Motor neuron (in vitro differentiated cells): ENCODE data around the gene TEC. TPM values are rescaled to one million over a fixed set of nuclear protein-coding genes. Genes with fewer than 3 reads are reported as not detected.
A peak's percentile ranks its signal among the peaks of the same experiment; 100 is the strongest.
"Not testable (repeated sequence)": the region's sequence is repeated elsewhere in the genome, so short reads cannot be mapped to it uniquely, and the experiment has no call there.

Experiments
- ATAC-seq, 8 experiments: fragments of 200-7000 bp; cut with Tn5 transposase; replicated peaks in 6 of 8; 2 replicates each; pipeline ENCODE4 v1.8.0; 2021; ENCODE audit warnings: mild to moderate bottlenecking in 8 of 8, moderate library complexity in 8 of 8
- H3K27ac ChIP-seq, 2 donors: fragments of 250-450 bp; sonication (Bioruptor Pico); 2 replicates each; pipeline ENCODE4 v1.9.0; 2021; ENCODE audit warnings: antibody characterized with exemption in 2 of 2, mild to moderate bottlenecking in 2 of 2, moderate library complexity in 1 of 2
- H3K4me1 ChIP-seq, 2 donors: fragments of 250-450 bp; sonication (Bioruptor Pico); replicated peaks in 1 of 2; 2 replicates each; pipeline ENCODE4 v1.6.1; 2021; ENCODE audit warnings: antibody characterized with exemption in 2 of 2, mild to moderate bottlenecking in 2 of 2, moderate library complexity in 1 of 2
- H3K4me3 ChIP-seq, 5 donors: fragments of 250-450 bp; sonication (Bioruptor Pico); 2 replicates each; pipeline ENCODE4 v1.9.0; 2021; ENCODE audit warnings: antibody characterized with exemption in 5 of 5, mild to moderate bottlenecking in 5 of 5, moderate library complexity in 4 of 5
- WGBS, 10 experiments: fragments of 450-650 bp; shearing (Covaris generic); methylation state at CpG; one replicate each; pipeline ENCODE4 v1.0.0; 2022; 5-methylcytosine and 5-hydroxymethylcytosine counted together
- in situ Hi-C, 9 experiments: fragments of 400-800 bp; cut with MboI; loops; one replicate each; pipeline ENCODE4 v1.15.0; 2021; ENCODE audit warnings: low sequenced_read_pairs in 9 of 9, low pct_unique_long_range_greater_than_20kb in 2 of 9; ENCODE audit not compliant: unreplicated experiment in 9 of 9
- total RNA-seq, 8 experiments: library from RNA; unstranded; fragments of 300-600 nt; gene quantifications; 2 replicates each; pipeline versions ENCODE4 v1.2.3 to v1.2.4, GENCODE V29; 2022

TEC gene
- total RNA-seq, 8 experiments from 2014 or later: 0.05 to 3.4 (median 0.61) TPM

- no peak overlapping the region for H3K4me3 ChIP-seq
- H3K4me1 ChIP-seq: no peaks in the 10 kb centered on the region
- peak in 1 of 8 experiments; percentile 60 for ATAC-seq
- 40 to 100% (median 83%) methylated on average over 1 to 7 of the region's 7 CpGs; no CpG with 5 or more reads in 1 of the 10 experiments for WGBS, 10 experiments
- in situ Hi-C loops: no loop called here
- H3K27ac ChIP-seq: no peak overlapping the region
Measured at GRCh38 chr4:48225368-48226141, 44.1 kb downstream of the TEC start.

GRCh38 chr4:48224606-48225005, 45.0 kb downstream of the TEC start:
- Histone ChIP-seq H3K27ac (no peak overlapping the region), H3K4me3 (no peak overlapping the region), H3K4me1 (no peaks in the 10 kb centered on the region)
- in situ Hi-C loops: no loop called here
- 36 to 91% (median 79%) methylated on average over 2 to 5 of the region's 5 CpGs for WGBS, 10 experiments
- ATAC-seq: no peak

GRCh38 chr4:48223633-48224295, 45.9 kb downstream of the TEC start:
- 30 to 100% (median 90%) methylated on average over 1 to 3 of the region's 3 CpGs; no CpG with 5 or more reads in 3 of the 10 experiments for WGBS, 10 experiments
- no peaks in the 10 kb centered on the region for H3K4me1 ChIP-seq
- no peak overlapping the region for H3K27ac ChIP-seq
- in situ Hi-C loops: no loop called here
- ATAC-seq: no peak
- H3K4me3 ChIP-seq: no peak overlapping the region

GRCh38 chr4:48222491-48222890, 47.1 kb downstream of the TEC start:
- no peak for ATAC-seq
- Histone ChIP-seq H3K4me3 (no peak overlapping the region), H3K4me1 (no peaks in the 10 kb centered on the region), H3K27ac (no peak overlapping the region)
- 20 to 83% (median 69%) methylated on average over 1 to 2 of the region's 2 CpGs; no CpG with 5 or more reads in 6 of the 10 experiments for WGBS, 10 experiments
- in situ Hi-C loops: no loop called here

- 78 to 100% (median 88%) methylated on average over 1 to 5 of the region's 8 CpGs; no CpG with 5 or more reads in 2 of the 10 experiments for WGBS, 10 experiments
- ATAC-seq, H3K4me3 ChIP-seq, H3K4me1 ChIP-seq, in situ Hi-C loops, H3K27ac ChIP-seq: not testable (repeated sequence)
Measured at GRCh38 chr4:48219430-48219829, 50.2 kb downstream of the TEC start.

- H3K27ac ChIP-seq: no peak overlapping the region
- no peak for ATAC-seq
- 80 to 100% (median 92%) methylated on average over 1 of the region's 1 CpG; no CpG with 5 or more reads in 1 of the 10 experiments for WGBS, 10 experiments
- H3K4me1 ChIP-seq: no peaks in the 10 kb centered on the region
- in situ Hi-C loops: no loop called here
- H3K4me3 ChIP-seq: no peak overlapping the region
Measured at GRCh38 chr4:48216563-48216962, 53.1 kb downstream of the TEC start.

- ATAC-seq: no peak
- H3K4me1 ChIP-seq: no peaks in the 10 kb centered on the region
- in situ Hi-C loops: no loop called here
- no peak overlapping the region for H3K27ac ChIP-seq
- H3K4me3 ChIP-seq: no peak overlapping the region
- WGBS, 10 experiments: 0 to 100% (median 75%) methylated on average over 1 of the region's 1 CpG; no CpG with 5 or more reads in 4 of the 10 experiments
Measured at GRCh38 chr4:48215977-48216376, 53.7 kb downstream of the TEC start.

- H3K4me3 ChIP-seq: no peak overlapping the region
- 50 to 94% (median 77%) methylated on average over 1 to 6 of the region's 6 CpGs; no CpG with 5 or more reads in 4 of the 10 experiments for WGBS, 10 experiments
- H3K4me1 ChIP-seq: no peaks in the 10 kb centered on the region
- no peak overlapping the region for H3K27ac ChIP-seq
- in situ Hi-C loops: no loop called here
- no peak for ATAC-seq
Measured at GRCh38 chr4:48212165-48212564, 57.5 kb downstream of the TEC start.

GRCh38 chr4:48210966-48211328, 58.7 kb downstream of the TEC start:
- Histone ChIP-seq H3K27ac (no peak overlapping the region), H3K4me3 (no peak overlapping the region), H3K4me1 (no peaks in the 10 kb centered on the region)
- in situ Hi-C loops: no loop called here
- ATAC-seq: no peak

- peak in 3 of 8 experiments; percentile 15 to 74 (median 36) for ATAC-seq
- Histone ChIP-seq H3K4me3 (no peak overlapping the region), H3K4me1 (peaks cover 0 to 8% of the 10 kb centered on the region in 2 donors), H3K27ac (no peak overlapping the region)
- WGBS, 10 experiments: 0 to 100% (median 73%) methylated on average over 1 to 2 of the region's 2 CpGs
- in situ Hi-C loops: no loop called here
Measured at GRCh38 chr4:48205626-48206025, 64.0 kb downstream of the TEC start.

GRCh38 chr4:48205107-48205506, 64.5 kb downstream of the TEC start:
- H3K27ac ChIP-seq: no peak overlapping the region
- 23 to 86% (median 58%) methylated on average over 1 to 2 of the region's 2 CpGs; no CpG with 5 or more reads in 4 of the 10 experiments for WGBS, 10 experiments
- H3K4me3 ChIP-seq: no peak overlapping the region
- peak in 4 of 8 experiments; percentile 55 to 70 (median 58) for ATAC-seq
- H3K4me1 ChIP-seq: peaks cover 0 to 8% of the 10 kb centered on the region in 2 donors
- in situ Hi-C loops: no loop called here

GRCh38 chr4:48203819-48204218, 65.8 kb downstream of the TEC start:
- ATAC-seq: peak in 6 of 8 experiments; percentile 11 to 91 (median 54)
- H3K27ac ChIP-seq: no peak overlapping the region
- no peak overlapping the region for H3K4me3 ChIP-seq
- in situ Hi-C loops: no loop called here
- 20 to 90% (median 83%) methylated on average over 1 to 3 of the region's 3 CpGs; no CpG with 5 or more reads in 3 of the 10 experiments for WGBS, 10 experiments
- H3K4me1 ChIP-seq: peaks cover 0 to 8% of the 10 kb centered on the region in 2 donors

GRCh38 chr4:48197643-48198237, 71.9 kb downstream of the TEC start:
- H3K4me3 ChIP-seq: no peak overlapping the region
- in situ Hi-C loops: no loop called here
- H3K27ac ChIP-seq: peak overlapping the region in 1 of 2 donors; percentile 51
- WGBS, 10 experiments: 88 to 100% (median 92%) methylated on average over 1 to 4 of the region's 5 CpGs; no CpG with 5 or more reads in 6 of the 10 experiments
- peaks cover 0 to 15% of the 10 kb centered on the region in 2 donors for H3K4me1 ChIP-seq
- peak in 3 of 8 experiments; percentile 5 to 63 (median 48) for ATAC-seq
